ENCODE measurements around the gene CAPZA1.
A peak's percentile ranks its signal among the peaks of the same experiment; 100 is the strongest.
"Not testable (repeated sequence)": the region's sequence is repeated elsewhere in the genome, so short reads cannot be mapped to it uniquely, and the experiment has no call there.

Gene CAPZA1

DNA sequence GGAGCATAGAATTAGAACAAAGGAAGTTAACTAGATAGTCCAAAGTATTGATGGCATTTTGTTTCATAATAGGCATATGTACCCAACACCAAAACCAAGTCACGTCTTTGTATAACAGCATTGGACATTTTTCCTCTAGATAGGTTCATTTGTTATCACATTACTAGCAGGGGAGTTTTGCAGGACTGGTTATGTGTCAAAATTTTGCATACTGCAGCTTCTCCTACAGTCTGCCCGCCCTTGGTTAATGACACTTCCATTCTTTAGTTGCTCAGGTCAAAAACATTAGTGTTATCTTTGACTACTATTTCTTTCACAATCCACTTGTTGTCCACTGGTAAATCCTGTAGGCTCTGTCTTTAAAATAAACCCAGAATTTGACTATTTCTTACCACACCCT lies 8.9 kb downstream of the CAPZA1 start:
- DNase-seq (ENCODE audit: low read depth) = no peak

GRCh38 chr1:112629256-112629655 lies 9.6 kb downstream of the CAPZA1 start:
- DNase-seq (ENCODE audit: low read depth) = no peak

GRCh38 chr1:112633628-112634027 lies 14.0 kb downstream of the CAPZA1 start:
- no peak for DNase-seq (ENCODE audit: low read depth)

GRCh38 chr1:112634367-112634766 lies 14.7 kb downstream of the CAPZA1 start:
- no peak for DNase-seq (ENCODE audit: low read depth)

DNA sequence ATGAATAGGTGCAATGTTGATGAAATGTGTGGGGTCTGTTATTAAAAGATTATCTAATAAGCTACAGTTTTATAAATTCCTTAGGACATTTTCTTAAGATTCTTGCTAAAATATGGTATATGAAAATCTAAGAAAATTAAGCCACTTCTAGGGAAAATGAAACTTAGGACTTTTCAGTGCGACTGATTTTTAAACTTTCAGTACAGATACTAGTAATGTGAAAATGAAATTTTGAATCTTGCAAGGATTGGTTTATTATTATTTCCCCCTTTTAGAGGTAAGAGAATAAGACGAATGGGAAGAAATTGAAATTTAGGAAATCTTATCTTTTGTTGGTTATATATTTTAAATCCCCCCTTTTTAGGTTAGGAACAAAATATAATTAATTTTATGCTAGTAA lies 16.4 kb downstream of the CAPZA1 start:
- DNase-seq (ENCODE audit: low read depth) = no peak

DNA sequence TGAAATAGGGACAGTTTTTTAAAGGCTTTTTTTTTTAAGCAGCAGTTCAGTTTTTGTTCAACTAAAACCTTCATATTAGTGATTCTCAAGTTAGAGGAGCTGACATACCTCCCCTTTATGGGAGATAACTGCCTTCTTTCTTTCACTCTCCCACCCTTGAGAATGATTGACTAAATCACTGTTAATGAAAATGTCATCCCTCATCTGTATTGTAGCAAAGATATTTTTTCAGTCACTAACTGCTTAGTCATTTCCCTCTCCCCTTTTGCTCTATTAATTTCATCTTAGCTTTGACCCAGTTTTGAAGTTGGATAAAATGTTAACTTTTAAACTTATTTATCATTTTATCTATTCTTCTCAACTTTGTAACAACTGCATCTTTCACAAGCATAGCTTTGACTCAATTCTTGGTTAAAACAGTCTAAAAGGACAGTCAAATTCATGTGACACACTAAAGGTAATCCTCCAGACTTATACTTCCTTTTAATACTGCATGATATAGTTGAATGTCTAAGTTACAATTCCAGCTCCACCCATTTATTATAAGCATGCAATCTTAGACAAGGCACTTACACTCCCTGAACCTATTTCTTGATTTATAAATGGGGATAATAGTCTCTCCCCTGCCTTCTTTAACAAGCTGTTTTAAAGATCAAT lies 17.1 kb downstream of the CAPZA1 start:
- no peak for DNase-seq (ENCODE audit: low read depth)

DNA sequence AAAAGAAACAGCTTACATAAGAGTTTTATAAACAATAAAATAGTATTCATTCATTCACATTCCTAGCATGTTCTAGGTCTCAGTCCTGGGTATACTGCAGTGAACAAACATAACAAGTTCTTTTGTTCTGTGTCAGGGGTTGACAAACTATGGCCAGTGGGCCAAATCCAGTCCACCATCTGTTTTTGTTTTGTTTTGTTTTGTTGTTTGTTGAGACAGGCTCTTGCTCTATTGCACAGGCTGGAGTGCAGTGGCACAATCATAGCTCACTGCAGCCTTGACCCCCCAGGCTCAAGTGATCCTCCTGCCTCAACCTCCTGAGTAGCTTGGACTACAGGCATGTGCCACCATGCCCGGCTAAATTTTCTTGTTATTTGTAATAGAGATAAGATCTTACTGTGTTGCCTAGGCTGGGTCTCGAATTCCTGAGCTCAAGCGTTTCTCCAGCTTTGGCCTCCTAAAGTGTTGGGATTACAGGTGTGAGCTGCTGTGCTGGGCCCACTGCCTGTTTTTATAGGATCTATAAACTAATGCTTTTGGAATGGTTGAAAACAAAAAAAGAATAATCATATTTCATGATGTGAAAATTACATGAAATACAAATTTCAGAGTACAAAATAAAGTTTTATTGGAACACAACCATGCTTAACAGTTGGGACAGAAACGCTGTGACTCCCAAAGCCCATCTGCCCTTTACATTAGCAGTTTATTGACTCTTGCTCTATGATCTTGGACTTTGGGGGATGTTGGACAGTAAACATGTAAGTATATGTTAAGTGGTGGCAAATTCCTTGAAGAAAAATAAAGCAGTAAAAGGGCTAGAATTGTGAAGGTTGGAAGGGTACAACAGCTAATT lies 17.9 kb downstream of the CAPZA1 start:
- DNase-seq (ENCODE audit: low read depth) = no peak

GRCh38 chr1:112638110-112638428 lies 18.4 kb downstream of the CAPZA1 start:
- no peak for DNase-seq (ENCODE audit: low read depth)

- DNase-seq (ENCODE audit: low read depth) = not testable (repeated sequence)
Observed at GRCh38 chr1:112640437-112640836, 20.8 kb downstream of the CAPZA1 start.

GRCh38 chr1:112643080-112643479 lies 23.4 kb downstream of the CAPZA1 start:
- no peak for DNase-seq (ENCODE audit: low read depth)

DNA sequence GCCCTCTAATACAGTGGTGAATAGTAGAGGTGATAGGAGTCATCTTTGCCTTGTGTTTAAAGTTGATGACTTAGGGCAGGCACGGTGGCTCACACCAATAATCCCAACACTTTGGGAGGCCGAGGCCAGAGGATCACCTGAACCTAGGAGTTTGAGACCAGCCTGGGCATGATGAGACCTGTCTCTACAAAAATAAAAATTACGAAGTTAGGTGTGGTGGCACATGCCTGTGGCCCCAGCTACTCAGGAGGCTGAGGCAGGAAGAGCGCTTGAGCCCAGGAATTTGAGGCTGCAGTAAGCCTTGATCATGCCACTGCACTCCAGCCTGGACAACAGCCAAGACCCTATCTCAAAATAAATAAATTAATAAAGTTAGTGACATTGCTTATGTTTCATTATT lies 26.6 kb downstream of the CAPZA1 start:
- no peak for DNase-seq (ENCODE audit: low read depth)

- no peak for DNase-seq (ENCODE audit: low read depth)
Observed at GRCh38 chr1:112651205-112651604, 31.6 kb downstream of the CAPZA1 start.

DNA sequence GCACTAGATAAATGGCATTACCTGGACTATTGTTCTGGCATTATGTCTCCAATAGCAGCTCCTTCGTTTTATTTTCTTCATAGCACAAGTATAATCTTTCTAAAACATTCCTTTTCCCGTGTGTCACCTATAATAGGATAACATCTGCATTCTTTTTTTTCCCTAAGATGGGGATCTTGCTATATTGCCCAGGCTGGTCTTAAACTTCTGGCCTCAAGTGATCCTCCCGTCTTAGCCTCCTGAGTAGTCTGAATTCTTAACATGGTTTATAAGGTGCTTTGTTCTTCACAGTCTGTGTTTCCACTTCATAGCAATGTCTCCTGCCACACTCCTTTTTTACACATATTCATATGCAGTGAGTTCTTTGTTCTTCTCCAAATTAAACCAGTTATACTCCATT lies 46.2 kb downstream of the CAPZA1 start:
- DNase-seq (ENCODE audit: low read depth) = no peak

- DNase-seq (ENCODE audit: low read depth) = no peak
Observed at GRCh38 chr1:112666946-112667345, 47.3 kb downstream of the CAPZA1 start.

GRCh38 chr1:112672009-112672408 lies 52.4 kb downstream of the CAPZA1 start:
- no peak for DNase-seq (ENCODE audit: low read depth)

- DNase-seq (ENCODE audit: low read depth) = no peak
Observed at GRCh38 chr1:112672842-112673241, 53.2 kb downstream of the CAPZA1 start.

DNA sequence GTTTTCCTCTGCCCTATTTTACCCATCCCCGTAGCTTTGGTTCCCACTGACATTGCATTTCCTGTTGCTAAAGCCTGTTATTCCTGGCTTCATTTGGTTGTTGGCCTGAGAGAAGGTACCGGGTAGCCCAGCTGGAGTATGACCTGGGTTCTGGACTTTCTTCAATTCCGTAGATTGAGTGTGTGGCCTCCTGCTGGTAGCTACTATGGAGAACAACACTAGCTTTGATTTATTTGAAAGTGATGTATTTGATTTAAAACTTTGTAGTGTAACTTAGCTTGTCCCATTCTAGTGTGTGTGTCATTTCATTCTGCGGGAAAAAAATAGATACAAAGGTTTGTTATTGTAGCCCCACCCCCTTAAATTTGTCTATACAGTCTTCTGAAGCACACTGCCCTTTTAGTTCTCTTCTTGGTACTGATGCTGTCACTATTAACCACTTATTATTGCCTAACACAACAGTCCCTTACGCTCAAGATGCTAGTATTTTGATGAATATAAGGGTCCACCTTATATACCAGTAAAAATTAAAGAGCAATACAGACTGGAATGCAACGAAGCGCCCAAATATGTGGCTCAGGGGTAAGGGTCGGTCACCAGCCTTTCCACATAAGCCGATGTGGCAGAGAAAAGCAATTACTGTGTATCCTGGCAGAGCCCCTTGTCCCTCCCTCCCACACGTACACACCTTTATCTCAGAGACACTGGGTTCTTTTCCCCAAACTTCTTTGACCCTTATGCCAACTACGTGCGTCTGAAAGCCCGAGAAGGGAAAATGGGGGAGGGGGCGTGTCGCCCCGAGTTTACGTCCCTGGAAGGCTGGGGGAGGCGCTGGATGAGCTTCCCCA lies 54.2 kb downstream of the CAPZA1 start:
- no peak for DNase-seq (ENCODE audit: low read depth)

DNA sequence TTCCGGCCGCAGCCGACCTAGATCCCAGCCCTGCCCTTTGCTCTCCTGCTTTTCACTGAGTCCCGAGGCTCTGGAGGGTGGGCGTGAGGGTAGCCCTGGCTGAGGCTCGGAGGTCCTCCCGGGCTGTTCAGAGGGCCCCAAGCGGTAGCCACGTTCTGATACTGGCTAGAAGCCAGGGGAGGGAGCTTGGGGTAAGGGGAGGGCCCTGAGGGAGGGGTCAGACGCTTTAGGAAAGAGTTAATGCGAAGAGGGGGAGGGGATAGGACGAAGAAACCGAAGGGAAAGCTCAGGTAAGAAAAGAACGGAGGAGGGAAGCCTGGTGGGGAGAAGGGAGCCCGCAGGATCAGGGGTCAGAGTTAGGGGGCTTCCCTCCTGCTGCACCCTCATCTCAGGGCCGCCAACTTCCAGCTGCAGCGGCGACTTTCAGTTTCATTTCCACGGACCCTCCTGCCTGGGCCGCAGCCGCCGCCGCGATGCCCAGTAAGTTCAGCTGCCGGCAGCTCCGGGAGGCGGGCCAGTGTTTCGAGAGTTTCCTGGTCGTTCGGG lies 54.9 kb downstream of the CAPZA1 start, which contains the start of gene MOV10:
MOV10 (plus strand) TSS at position 220 of the 546 bp plus-strand sequence; CDS start at position 474, 254 bp downstream.
- DNase-seq (ENCODE audit: low read depth) = peak; percentile 29

DNA sequence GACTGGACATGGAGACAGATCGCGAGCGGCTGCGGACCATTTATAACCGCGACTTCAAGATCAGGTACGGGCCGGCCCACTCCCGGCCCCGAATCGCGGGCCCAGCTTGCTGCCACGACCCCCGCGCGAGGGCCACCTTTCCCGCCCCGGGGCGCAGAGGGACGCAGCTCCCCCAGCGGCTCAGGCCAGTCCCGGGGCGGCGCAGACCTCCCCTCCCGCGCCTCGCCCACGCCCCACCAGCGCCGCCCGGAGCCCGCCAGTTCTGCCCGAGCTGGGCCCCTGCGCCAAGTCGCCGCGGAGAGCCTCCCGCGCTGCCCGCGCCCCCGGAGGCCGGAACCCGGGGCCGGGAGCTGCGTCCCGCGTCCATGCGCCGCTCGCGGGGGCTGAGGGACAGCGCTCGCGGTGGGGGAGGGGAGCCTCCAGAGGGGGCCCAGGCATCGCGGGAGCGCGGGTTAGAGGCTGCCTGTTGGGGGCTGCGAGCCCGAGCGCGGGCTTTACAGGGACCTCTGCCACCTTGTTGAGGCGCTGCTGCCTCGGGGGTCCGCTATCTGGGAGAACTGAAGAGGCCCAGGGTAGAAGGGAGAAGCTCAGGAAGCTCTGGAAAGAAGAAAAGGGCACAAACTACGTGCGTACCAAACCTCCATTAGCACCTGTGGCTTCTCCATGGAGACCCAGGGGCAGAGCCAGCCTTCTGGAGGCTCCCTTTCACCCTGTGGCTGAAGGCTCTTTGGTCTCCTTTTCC lies 55.5 kb downstream of the CAPZA1 start:
- peak; percentile 13 for DNase-seq (ENCODE audit: low read depth)

GRCh38 chr1:112675728-112676381 lies 56.2 kb downstream of the CAPZA1 start:
- no peak for DNase-seq (ENCODE audit: low read depth)

DNA sequence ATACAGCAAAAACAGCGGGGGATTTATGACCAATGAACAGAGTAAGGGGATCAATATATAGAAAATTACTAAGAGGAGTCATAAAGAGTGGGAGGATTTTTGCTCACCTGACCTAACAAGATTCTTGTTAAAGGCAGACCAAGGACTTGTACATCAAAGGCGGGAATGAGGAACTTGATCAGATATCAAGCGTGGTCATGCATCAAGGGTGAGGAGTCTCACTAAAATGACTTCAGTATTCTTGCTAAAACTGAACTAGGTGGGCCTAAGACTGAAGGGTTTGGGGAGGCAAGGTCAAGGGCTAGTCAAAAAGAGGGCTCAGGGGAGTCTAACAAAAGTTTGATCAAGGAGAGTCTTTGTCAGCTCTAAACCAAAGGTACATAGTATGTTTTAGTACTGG lies 56.9 kb downstream of the CAPZA1 start:
- no peak for DNase-seq (ENCODE audit: low read depth)
